HepG2 (cell line): Measurements from ENCODE around the gene P3H4. TPM values are rescaled to one million over a fixed set of nuclear protein-coding genes. Genes with fewer than 3 reads are reported as not detected.

Experiments used
- FOXJ3 ChIP-seq: sonication (generic); formaldehyde crosslinking; IDR thresholded peaks from 2 replicates; pipeline ENCODE4 v1.4.0; 2020; ENCODE audit warnings: missing genetic modification reagents, mild to moderate bottlenecking, borderline replicate concordance
- KDM1A ChIP-seq: IDR thresholded peaks from 2 replicates; pipeline ENCODE4 v1.6.1; 2016; ENCODE audit warnings: missing compliant biosample characterization
- KDM5A ChIP-seq: fragments of 200-600 bp; sonication (generic); IDR thresholded peaks from 2 replicates; pipeline ENCODE4 v1.7.0; 2018; ENCODE audit warnings: antibody characterized with exemption, mild to moderate bottlenecking, low read length, borderline replicate concordance
- MIER3 ChIP-seq: IDR thresholded peaks from 2 replicates; pipeline ENCODE4 v1.6.1; 2016; ENCODE audit warnings: missing compliant biosample characterization, borderline replicate concordance
- ONECUT2 ChIP-seq: sonication (generic); formaldehyde crosslinking; IDR thresholded peaks from 2 replicates; pipeline ENCODE4 v1.4.0; 2020; ENCODE audit warnings: missing genetic modification reagents
- SALL2 ChIP-seq: sonication (generic); formaldehyde crosslinking; IDR thresholded peaks from 2 replicates; pipeline ENCODE4 v1.8.1; 2023; ENCODE audit warnings: mild to moderate bottlenecking, missing genetic modification reagents, inconsistent platforms
- STAG1 ChIP-seq: sonication (generic); formaldehyde crosslinking; IDR thresholded peaks from 2 replicates; pipeline ENCODE4 v1.4.0; 2020; ENCODE audit warnings: missing genetic modification reagents
- TARDBP ChIP-seq: sonication (generic); formaldehyde crosslinking; IDR thresholded peaks from 2 replicates; pipeline ENCODE4 v1.8.0; 2022; ENCODE audit warnings: mild to moderate bottlenecking, missing genetic modification reagents
- TEAD3 ChIP-seq: optimal IDR thresholded peaks from 2 replicates; pipeline ENCODE3; 2016; ENCODE audit warnings: borderline replicate concordance
- ZFY ChIP-seq: sonication (generic); formaldehyde crosslinking; IDR thresholded peaks from 2 replicates; pipeline ENCODE4 v1.4.0; 2020; ENCODE audit warnings: missing genetic modification reagents
- ZNF251 ChIP-seq: sonication (generic); formaldehyde crosslinking; IDR thresholded peaks from 2 replicates; pipeline ENCODE4 v1.9.0; 2021; ENCODE audit warnings: mild to moderate bottlenecking, missing genetic modification reagents
- ZNF547 ChIP-seq: sonication (generic); formaldehyde crosslinking; IDR thresholded peaks from 2 replicates; pipeline ENCODE4 v1.5.1; 2020; ENCODE audit warnings: mild to moderate bottlenecking, missing genetic modification reagents
- ZNF614 ChIP-seq: IDR thresholded peaks from 2 replicates; pipeline ENCODE4 v1.6.1; 2018; ENCODE audit warnings: missing biosample characterization, missing genetic modification reagents, inconsistent platforms, borderline replicate concordance
- ZNF775 ChIP-seq: sonication (generic); formaldehyde crosslinking; IDR thresholded peaks from 2 replicates; pipeline ENCODE4 v1.4.0; 2020; ENCODE audit warnings: missing genetic modification reagents, mild to moderate bottlenecking, moderate library complexity, borderline replicate concordance
- polyA plus RNA-seq, 8 experiments: library from polyadenylated mRNA; depleted of rRNA in 3 of 8; stranded (reverse) in 7 of 8; unstranded in 1 of 8; fragments of >200 nt; fragmentation: Illumina TruSeq in 4 of 8; extraction: Trizol in 4 of 8; gene quantifications; 2 replicates each; pipeline versions ENCODE4 v1.2.1 to v1.2.3, GENCODE V29; 2011 to 2016; ENCODE audit warnings: low read depth in 4 of 8, missing spikeins in 1 of 8, mixed read lengths in 1 of 8; ENCODE audit not compliant: insufficient read depth in 1 of 8
- total RNA-seq, 5 experiments: library from RNA; depleted of rRNA; stranded (reverse); fragments of >200 nt; fragmentation: Illumina TruSeq; extraction: Trizol; gene quantifications; 2 replicates each; pipeline ENCODE4 v1.2.3, GENCODE V29; 2016; ENCODE audit warnings: low read depth in 1 of 5
- TF ChIP-seq, protein P1 (sequence below): sonication (generic); formaldehyde crosslinking; IDR thresholded peaks from 2 replicates; pipeline ENCODE4 v1.4.0; 2020; ENCODE audit warnings: missing genetic modification reagents
- TF ChIP-seq, protein P2 (sequence below): sonication (generic); formaldehyde crosslinking; IDR thresholded peaks from 2 replicates; pipeline ENCODE4 v1.4.0; 2020; ENCODE audit warnings: low read depth, missing genetic modification reagents
- TF ChIP-seq, protein P3 (sequence below): sonication (generic); formaldehyde crosslinking; IDR thresholded peaks from 2 replicates; pipeline ENCODE4 v1.5.0; 2020; ENCODE audit warnings: missing genetic modification reagents
- TF ChIP-seq, protein P4 (sequence below): sonication (generic); formaldehyde crosslinking; IDR thresholded peaks from 2 replicates; pipeline ENCODE4 v1.8.1; 2022; ENCODE audit warnings: low read depth, mild to moderate bottlenecking, missing genetic modification reagents

Gene P3H4
- total and polyA plus RNA-seq, 2 of the 13 experiments (the other 11 are each of a cell fraction or from before 2014, with no cell fraction given) = 37.1 to 50.6 TPM

DNA sequence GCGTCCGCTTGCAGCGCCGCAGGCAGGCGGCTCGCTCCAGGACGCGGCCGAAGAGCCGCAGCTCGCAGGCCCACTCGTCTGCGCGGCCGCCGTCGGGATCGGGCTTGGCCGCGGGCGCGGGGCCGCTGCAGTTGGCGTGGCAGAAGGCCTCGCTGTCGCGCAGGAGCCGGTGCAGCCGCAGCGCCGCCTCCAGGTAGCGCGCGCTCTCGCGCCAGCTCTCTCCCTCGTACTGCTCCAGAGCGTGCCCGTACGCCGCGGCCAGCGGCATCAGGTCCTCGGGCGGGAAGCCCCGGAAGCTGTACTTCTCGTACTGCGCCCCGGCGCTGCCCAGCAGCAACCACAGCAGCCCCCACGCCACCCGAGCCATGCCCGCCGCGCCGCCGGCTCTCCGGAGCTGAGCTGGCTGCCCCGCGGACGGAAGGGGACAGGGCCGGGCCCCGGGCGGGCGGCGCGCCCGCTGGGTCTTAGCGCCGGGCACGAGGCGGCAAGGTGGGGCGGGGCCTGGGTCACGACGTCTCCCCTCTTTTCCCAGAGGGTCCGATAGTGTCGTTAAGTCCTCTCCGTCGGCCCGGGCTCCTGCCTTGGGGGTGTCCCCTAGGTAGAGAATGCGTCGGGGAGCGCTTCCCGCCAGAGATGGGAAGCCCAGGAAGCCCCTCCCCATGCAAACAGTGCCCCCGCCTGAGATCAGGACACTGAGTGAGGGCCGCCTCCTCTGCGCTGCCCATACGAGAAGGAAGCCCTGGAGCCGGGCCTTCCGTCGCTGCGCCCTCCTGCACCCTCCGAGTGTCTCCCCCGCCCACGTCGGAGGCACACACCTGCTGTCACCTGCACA lies at the start of gene P3H4 (continued):
- TF ChIP-seq, protein P1, sequence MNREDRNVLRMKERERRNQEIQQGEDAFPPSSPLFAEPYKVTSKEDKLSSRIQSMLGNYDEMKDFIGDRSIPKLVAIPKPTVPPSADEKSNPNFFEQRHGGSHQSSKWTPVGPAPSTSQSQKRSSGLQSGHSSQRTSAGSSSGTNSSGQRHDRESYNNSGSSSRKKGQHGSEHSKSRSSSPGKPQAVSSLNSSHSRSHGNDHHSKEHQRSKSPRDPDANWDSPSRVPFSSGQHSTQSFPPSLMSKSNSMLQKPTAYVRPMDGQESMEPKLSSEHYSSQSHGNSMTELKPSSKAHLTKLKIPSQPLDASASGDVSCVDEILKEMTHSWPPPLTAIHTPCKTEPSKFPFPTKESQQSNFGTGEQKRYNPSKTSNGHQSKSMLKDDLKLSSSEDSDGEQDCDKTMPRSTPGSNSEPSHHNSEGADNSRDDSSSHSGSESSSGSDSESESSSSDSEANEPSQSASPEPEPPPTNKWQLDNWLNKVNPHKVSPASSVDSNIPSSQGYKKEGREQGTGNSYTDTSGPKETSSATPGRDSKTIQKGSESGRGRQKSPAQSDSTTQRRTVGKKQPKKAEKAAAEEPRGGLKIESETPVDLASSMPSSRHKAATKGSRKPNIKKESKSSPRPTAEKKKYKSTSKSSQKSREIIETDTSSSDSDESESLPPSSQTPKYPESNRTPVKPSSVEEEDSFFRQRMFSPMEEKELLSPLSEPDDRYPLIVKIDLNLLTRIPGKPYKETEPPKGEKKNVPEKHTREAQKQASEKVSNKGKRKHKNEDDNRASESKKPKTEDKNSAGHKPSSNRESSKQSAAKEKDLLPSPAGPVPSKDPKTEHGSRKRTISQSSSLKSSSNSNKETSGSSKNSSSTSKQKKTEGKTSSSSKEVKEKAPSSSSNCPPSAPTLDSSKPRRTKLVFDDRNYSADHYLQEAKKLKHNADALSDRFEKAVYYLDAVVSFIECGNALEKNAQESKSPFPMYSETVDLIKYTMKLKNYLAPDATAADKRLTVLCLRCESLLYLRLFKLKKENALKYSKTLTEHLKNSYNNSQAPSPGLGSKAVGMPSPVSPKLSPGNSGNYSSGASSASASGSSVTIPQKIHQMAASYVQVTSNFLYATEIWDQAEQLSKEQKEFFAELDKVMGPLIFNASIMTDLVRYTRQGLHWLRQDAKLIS = no peak
- TF ChIP-seq ZFY (CRISPR knock-in tag) (peak; percentile 98), ZNF614 (CRISPR knock-in tag) (no peak; the same call in 1 of the 2 replicates), SALL2 (CRISPR knock-in tag) (peak; percentile 92; the same call in 1 of the 2 replicates), ZNF775 (no peak), ONECUT2 (CRISPR knock-in tag) (no peak), ZNF547 (CRISPR knock-in tag) (peak; percentile 96; the same call in 1 of the 2 replicates), MIER3 (CRISPR knock-in tag) (no peak), TARDBP (CRISPR knock-in tag) (peak; percentile 78; the same call in 1 of the 2 replicates), STAG1 (peak; percentile 65), ZNF251 (CRISPR knock-in tag) (no peak; the same call in 1 of the 2 replicates), TEAD3 (CRISPR knock-in tag) (no peak), KDM5A (peak; percentile 26), KDM1A (CRISPR knock-in tag) (no peak), FOXJ3 (CRISPR knock-in tag) (no peak)
- TF ChIP-seq, protein P2, sequence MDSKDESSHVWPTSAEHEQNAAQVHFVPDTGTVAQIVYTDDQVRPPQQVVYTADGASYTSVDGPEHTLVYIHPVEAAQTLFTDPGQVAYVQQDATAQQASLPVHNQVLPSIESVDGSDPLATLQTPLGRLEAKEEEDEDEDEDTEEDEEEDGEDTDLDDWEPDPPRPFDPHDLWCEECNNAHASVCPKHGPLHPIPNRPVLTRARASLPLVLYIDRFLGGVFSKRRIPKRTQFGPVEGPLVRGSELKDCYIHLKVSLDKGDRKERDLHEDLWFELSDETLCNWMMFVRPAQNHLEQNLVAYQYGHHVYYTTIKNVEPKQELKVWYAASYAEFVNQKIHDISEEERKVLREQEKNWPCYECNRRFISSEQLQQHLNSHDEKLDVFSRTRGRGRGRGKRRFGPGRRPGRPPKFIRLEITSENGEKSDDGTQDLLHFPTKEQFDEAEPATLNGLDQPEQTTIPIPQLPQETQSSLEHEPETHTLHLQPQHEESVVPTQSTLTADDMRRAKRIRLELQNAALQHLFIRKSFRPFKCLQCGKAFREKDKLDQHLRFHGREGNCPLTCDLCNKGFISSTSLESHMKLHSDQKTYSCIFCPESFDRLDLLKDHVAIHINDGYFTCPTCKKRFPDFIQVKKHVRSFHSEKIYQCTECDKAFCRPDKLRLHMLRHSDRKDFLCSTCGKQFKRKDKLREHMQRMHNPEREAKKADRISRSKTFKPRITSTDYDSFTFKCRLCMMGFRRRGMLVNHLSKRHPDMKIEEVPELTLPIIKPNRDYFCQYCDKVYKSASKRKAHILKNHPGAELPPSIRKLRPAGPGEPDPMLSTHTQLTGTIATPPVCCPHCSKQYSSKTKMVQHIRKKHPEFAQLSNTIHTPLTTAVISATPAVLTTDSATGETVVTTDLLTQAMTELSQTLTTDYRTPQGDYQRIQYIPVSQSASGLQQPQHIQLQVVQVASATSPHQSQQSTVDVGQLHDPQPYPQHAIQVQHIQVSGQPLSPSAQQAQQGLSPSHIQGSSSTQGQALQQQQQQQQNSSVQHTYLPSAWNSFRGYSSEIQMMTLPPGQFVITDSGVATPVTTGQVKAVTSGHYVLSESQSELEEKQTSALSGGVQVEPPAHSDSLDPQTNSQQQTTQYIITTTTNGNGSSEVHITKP (CRISPR knock-in tag) = no peak
- TF ChIP-seq, protein P3, sequence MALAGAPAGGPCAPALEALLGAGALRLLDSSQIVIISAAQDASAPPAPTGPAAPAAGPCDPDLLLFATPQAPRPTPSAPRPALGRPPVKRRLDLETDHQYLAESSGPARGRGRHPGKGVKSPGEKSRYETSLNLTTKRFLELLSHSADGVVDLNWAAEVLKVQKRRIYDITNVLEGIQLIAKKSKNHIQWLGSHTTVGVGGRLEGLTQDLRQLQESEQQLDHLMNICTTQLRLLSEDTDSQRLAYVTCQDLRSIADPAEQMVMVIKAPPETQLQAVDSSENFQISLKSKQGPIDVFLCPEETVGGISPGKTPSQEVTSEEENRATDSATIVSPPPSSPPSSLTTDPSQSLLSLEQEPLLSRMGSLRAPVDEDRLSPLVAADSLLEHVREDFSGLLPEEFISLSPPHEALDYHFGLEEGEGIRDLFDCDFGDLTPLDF (CRISPR knock-in tag) = peak; percentile 85
- TF ChIP-seq, protein P4, sequence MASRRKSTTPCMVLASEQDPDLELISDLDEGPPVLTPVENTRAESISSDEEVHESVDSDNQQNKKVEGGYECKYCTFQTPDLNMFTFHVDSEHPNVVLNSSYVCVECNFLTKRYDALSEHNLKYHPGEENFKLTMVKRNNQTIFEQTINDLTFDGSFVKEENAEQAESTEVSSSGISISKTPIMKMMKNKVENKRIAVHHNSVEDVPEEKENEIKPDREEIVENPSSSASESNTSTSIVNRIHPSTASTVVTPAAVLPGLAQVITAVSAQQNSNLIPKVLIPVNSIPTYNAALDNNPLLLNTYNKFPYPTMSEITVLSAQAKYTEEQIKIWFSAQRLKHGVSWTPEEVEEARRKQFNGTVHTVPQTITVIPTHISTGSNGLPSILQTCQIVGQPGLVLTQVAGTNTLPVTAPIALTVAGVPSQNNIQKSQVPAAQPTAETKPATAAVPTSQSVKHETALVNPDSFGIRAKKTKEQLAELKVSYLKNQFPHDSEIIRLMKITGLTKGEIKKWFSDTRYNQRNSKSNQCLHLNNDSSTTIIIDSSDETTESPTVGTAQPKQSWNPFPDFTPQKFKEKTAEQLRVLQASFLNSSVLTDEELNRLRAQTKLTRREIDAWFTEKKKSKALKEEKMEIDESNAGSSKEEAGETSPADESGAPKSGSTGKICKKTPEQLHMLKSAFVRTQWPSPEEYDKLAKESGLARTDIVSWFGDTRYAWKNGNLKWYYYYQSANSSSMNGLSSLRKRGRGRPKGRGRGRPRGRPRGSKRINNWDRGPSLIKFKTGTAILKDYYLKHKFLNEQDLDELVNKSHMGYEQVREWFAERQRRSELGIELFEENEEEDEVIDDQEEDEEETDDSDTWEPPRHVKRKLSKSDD (CRISPR knock-in tag) = 0 out of 2 replicates have a peak, but pooled peaks have one; percentile 76
